Activated CD8-positive, alpha-beta memory T cell treated with anti-CD3 and anti-CD28 coated beads, Interleukin-2, amount 10 ng/mL, durations not matched to agents 7 days and 5 days (primary cell): ENCODE data around the gene SIGLECL1. TPM values are rescaled to one million over a fixed set of nuclear protein-coding genes. Genes with fewer than 3 reads are reported as not detected.

Source experiments
- microRNA-seq: library from miRNA; unstranded; fragments of <30 nt; microRNA quantifications from one replicate; pipeline ENCODE4 v1.2.0, GENCODE V29; 2022
- total RNA-seq, 2 experiments: library from RNA; stranded (reverse); gene quantifications; one replicate each; pipeline ENCODE4 v1.2.3, GENCODE V29; 2021

Gene SIGLECL1
- total RNA-seq, 2 experiments from 2014 or later: not detected

Small RNA genes within 50 kb of the gene (microRNA-seq; reads per million reads assigned to microRNA genes)
- gene MIR8074: not detected

Other genes starting within 250 kb of the SIGLECL1 start
- not detected for gene KLK8, start 249.5 kb upstream of the SIGLECL1 start, total RNA-seq
- not detected for gene KLK10, start 231.4 kb upstream of the SIGLECL1 start, total RNA-seq
- not detected for gene KLK11, start 224.5 kb upstream of the SIGLECL1 start, total RNA-seq
- gene KLK12, start 216.1 kb upstream of the SIGLECL1 start, total RNA-seq: not detected
- gene KLK13, start 186.0 kb upstream of the SIGLECL1 start, total RNA-seq: not detected
- gene KLK14, start 168.2 kb upstream of the SIGLECL1 start, total RNA-seq: under 1 TPM; 0.61 to 0.89 TPM
- 10 to 100 TPM in 1 of 2 experiments, 1 to 10 TPM in 1; 9.5 to 10.9 TPM for gene CTU1, start 142.7 kb upstream of the SIGLECL1 start, total RNA-seq
- gene SIGLEC9, start 126.2 kb upstream of the SIGLECL1 start, total RNA-seq: under 1 TPM in 1 of 2 experiments, not detected in 1; 0.26 TPM
- not detected for gene SIGLEC7, start 108.8 kb upstream of the SIGLECL1 start, total RNA-seq
- gene CD33, start 26.0 kb upstream of the SIGLECL1 start, total RNA-seq: 1 to 10 TPM in 1 of 2 experiments, under 1 TPM in 1; 0.96 to 6.2 TPM
- under 1 TPM; 0.18 to 0.23 TPM for gene IGLON5, start 60.6 kb downstream of the SIGLECL1 start, total RNA-seq
- 1 to 10 TPM; 1.8 to 2.2 TPM for gene VSIG10L, start 91.1 kb downstream of the SIGLECL1 start, total RNA-seq
- 100 to 1,000 TPM; 121 to 123 TPM for gene ETFB, start 115.3 kb downstream of the SIGLECL1 start, total RNA-seq
- gene CLDND2, start 117.9 kb downstream of the SIGLECL1 start, total RNA-seq: 10 to 100 TPM; 19.1 to 27.8 TPM
- gene NKG7, start 121.6 kb downstream of the SIGLECL1 start, total RNA-seq: 1,000 to 10,000 TPM in 1 of 2 experiments, 100 to 1,000 TPM in 1; 852 to 1,014 TPM
- gene LIM2, start 136.9 kb downstream of the SIGLECL1 start, total RNA-seq: under 1 TPM in 1 of 2 experiments, not detected in 1; 0.23 TPM
- gene C19orf84, start 139.5 kb downstream of the SIGLECL1 start, total RNA-seq: not detected
- 1 to 10 TPM; 1.4 to 2.1 TPM for gene SIGLEC10, start 166.6 kb downstream of the SIGLECL1 start, total RNA-seq
- not detected for gene SIGLEC8, start 207.4 kb downstream of the SIGLECL1 start, total RNA-seq
- not detected for gene CEACAM18, start 227.5 kb downstream of the SIGLECL1 start, total RNA-seq